ENCODE results near the gene ADAMTS14. TPM values are rescaled to one million over a fixed set of nuclear protein-coding genes. Genes with fewer than 3 reads are reported as not detected.

ADAMTS14 gene
- total RNA-seq, 1 experiment from 2014 or later: 1.9 TPM

DNA sequence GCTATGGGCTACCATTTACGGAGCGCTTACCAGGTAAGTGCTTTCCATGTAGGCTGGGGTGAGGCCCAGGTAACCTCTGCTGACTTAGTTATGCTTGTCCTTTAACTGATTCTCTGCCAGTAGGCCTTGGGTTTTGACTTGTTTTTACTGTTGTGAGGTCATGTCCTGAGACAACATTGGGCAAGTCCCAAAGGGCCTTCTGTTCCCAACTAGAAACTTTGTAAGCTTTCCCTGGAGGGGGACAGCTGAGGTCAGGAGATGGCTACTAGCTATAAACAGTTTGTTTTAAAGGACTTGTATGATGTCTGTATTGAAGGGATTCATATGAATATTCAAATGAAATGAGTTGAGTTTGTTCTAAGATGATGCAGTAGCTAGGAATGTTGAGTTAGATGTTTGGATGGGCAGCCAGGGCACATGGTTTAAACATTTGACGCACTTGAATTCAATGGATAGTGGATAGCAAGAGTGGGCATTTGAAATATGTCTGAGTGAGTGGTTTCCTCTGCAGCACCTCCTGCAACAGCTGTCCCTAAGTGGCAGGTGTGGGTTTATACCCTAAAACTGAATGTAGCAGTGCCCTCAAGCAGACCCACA is 133.4 kb downstream of the ADAMTS14 start:
- H3K9me3 ChIP-seq (ENCODE audit: insufficient read depth, low read depth): peaks cover 5% of the 10 kb centered on the region; the same call in 1 of the 2 replicates
- H3K79me2 ChIP-seq (ENCODE audit: low read depth): no peaks in the 10 kb centered on the region
- no peak overlapping the region for H3K4me2 ChIP-seq
- peaks cover 68% of the 10 kb centered on the region for H3K4me1 ChIP-seq (replicated peaks; ENCODE audit: insufficient read depth)
- H4K20me1 ChIP-seq (ENCODE audit: insufficient read depth): no peaks in the 10 kb centered on the region
- intact Hi-C loops (cut with micrococcal nuclease; ENCODE audit: unreplicated experiment): no loop called here
- DNase-seq: no peak
- ChIA-PET CTCF (no interaction called here), POLR2A (ENCODE audit: unreplicated experiment) (no interaction called here)
- H3K4me3 ChIP-seq: no peak overlapping the region
- peaks cover 52% of the 10 kb centered on the region for H3F3A ChIP-seq (ENCODE audit: insufficient read depth, low read depth)
- no peak overlapping the region for H3K27ac ChIP-seq
- no peaks in the 10 kb centered on the region for H3K9me2 ChIP-seq (ENCODE audit: insufficient read depth)
- no peak overlapping the region for H2AFZ ChIP-seq
- no peaks in the 10 kb centered on the region for H3K27me3 ChIP-seq (ENCODE audit: insufficient read depth, low read depth)
- BruUV-seq (replicated peaks): no TSS peak
- no peaks in the 10 kb centered on the region for H3K36me3 ChIP-seq (ENCODE audit: low read depth)
- no peak for TF ChIP-seq EZH2 (IDR thresholded peaks at IDR 0.05; ENCODE audit: low read depth)
- TF ChIP-seq, protein P1, sequence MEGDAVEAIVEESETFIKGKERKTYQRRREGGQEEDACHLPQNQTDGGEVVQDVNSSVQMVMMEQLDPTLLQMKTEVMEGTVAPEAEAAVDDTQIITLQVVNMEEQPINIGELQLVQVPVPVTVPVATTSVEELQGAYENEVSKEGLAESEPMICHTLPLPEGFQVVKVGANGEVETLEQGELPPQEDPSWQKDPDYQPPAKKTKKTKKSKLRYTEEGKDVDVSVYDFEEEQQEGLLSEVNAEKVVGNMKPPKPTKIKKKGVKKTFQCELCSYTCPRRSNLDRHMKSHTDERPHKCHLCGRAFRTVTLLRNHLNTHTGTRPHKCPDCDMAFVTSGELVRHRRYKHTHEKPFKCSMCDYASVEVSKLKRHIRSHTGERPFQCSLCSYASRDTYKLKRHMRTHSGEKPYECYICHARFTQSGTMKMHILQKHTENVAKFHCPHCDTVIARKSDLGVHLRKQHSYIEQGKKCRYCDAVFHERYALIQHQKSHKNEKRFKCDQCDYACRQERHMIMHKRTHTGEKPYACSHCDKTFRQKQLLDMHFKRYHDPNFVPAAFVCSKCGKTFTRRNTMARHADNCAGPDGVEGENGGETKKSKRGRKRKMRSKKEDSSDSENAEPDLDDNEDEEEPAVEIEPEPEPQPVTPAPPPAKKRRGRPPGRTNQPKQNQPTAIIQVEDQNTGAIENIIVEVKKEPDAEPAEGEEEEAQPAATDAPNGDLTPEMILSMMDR (conservative IDR thresholded peaks at IDR 0.05): no peak

- ChIA-PET POLR2A (ENCODE audit: unreplicated experiment) (no interaction called here), CTCF (no interaction called here)
- no peak for DNase-seq
- no TSS peak for BruUV-seq (replicated peaks)
- H2AFZ ChIP-seq: no peak overlapping the region
- H3K9me3 ChIP-seq (ENCODE audit: insufficient read depth, low read depth): peaks cover 5% of the 10 kb centered on the region; the same call in 1 of the 2 replicates
- H4K20me1 ChIP-seq (ENCODE audit: insufficient read depth): no peaks in the 10 kb centered on the region
- peaks cover 52% of the 10 kb centered on the region for H3F3A ChIP-seq (ENCODE audit: insufficient read depth, low read depth)
- no peaks in the 10 kb centered on the region for H3K79me2 ChIP-seq (ENCODE audit: low read depth)
- H3K27ac ChIP-seq: 0 out of 2 replicates have a peak overlapping the region, but pooled peaks have one; percentile 29
- peak overlapping the region; percentile 38 for H3K4me2 ChIP-seq
- H3K36me3 ChIP-seq (ENCODE audit: low read depth): no peaks in the 10 kb centered on the region
- H3K4me3 ChIP-seq: no peak overlapping the region
- intact Hi-C loops (cut with micrococcal nuclease; ENCODE audit: unreplicated experiment): no loop called here
- H3K9me2 ChIP-seq (ENCODE audit: insufficient read depth): no peaks in the 10 kb centered on the region
- TF ChIP-seq EZH2 (IDR thresholded peaks at IDR 0.05; ENCODE audit: low read depth): no peak
- TF ChIP-seq, protein P1 (conservative IDR thresholded peaks at IDR 0.05): no peak
- peaks cover 68% of the 10 kb centered on the region for H3K4me1 ChIP-seq (replicated peaks; ENCODE audit: insufficient read depth)
- H3K27me3 ChIP-seq (ENCODE audit: insufficient read depth, low read depth): no peaks in the 10 kb centered on the region
These were observed 134.5 kb downstream of the ADAMTS14 start for GRCh38 chr10:70806841-70807240.

DNA sequence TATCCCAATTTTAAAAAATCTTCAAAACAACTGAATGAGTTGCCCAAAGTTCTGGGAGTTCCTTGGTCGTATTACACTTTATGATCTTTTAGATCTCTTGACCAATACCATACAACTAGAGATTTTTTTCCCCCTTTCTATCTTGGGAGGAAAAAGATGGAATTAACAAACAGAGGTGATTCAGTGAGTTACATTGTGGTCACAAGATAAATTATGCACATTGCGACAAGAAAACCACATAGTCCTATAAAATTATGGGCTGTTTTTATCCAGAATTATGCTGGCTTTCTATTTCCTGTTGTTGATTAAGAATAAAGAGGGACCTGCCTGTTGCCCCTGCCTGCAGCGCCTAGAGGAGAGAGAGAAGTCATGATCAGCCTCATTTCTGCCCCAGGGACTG is 135.2 kb downstream of the ADAMTS14 start:
- peak in 1 of 2 experiments; percentile 79 for DNase-seq
- H3K79me2 ChIP-seq (ENCODE audit: low read depth): no peaks in the 10 kb centered on the region
- ChIA-PET POLR2A (ENCODE audit: unreplicated experiment) (no interaction called here), CTCF (no interaction called here)
- H3K27me3 ChIP-seq (ENCODE audit: insufficient read depth, low read depth): no peaks in the 10 kb centered on the region
- no peaks in the 10 kb centered on the region for H3K9me2 ChIP-seq (ENCODE audit: insufficient read depth)
- peaks cover 5% of the 10 kb centered on the region; the same call in 1 of the 2 replicates for H3K9me3 ChIP-seq (ENCODE audit: insufficient read depth, low read depth)
- BruUV-seq (replicated peaks): no TSS peak
- H3K4me1 ChIP-seq (replicated peaks; ENCODE audit: insufficient read depth): peaks cover 68% of the 10 kb centered on the region
- peak overlapping the region; percentile 29; the same call in 1 of the 2 replicates for H3K27ac ChIP-seq
- TF ChIP-seq, protein P1 (conservative IDR thresholded peaks at IDR 0.05): no peak
- no peak for TF ChIP-seq EZH2 (IDR thresholded peaks at IDR 0.05; ENCODE audit: low read depth)
- peaks cover 52% of the 10 kb centered on the region for H3F3A ChIP-seq (ENCODE audit: insufficient read depth, low read depth)
- H2AFZ ChIP-seq: no peak overlapping the region
- H4K20me1 ChIP-seq (ENCODE audit: insufficient read depth): no peaks in the 10 kb centered on the region
- intact Hi-C loops (cut with micrococcal nuclease; ENCODE audit: unreplicated experiment): no loop called here
- H3K4me2 ChIP-seq: peak overlapping the region; percentile 38
- no peaks in the 10 kb centered on the region for H3K36me3 ChIP-seq (ENCODE audit: low read depth)
- H3K4me3 ChIP-seq: no peak overlapping the region
